ENCODE measurements around the gene EFNA5.

- no peak for TF ChIP-seq CTCF (IDR thresholded peaks at IDR 0.05; ENCODE audit: low read length)
- TF ChIP-seq EZH2 (IDR thresholded peaks at IDR 0.05; ENCODE audit: borderline replicate concordance, low read length): no peak
These were observed 166.3 kb downstream of the EFNA5 start for GRCh38 chr5:107504424-107504823.

All from OCI-LY1 (cell line).